Skeletal muscle tissue (tissue), 4 donors: ENCODE results near the gene TLE2. TPM values are rescaled to one million over a fixed set of nuclear protein-coding genes. Genes with fewer than 3 reads are reported as not detected.
A peak's percentile ranks its signal among the peaks of the same experiment; 100 is the strongest.

Experiments
- H3K27ac ChIP-seq: one replicate; pipeline ENCODE4 v1.7.0; 2013; ENCODE audit warnings: mild to moderate bottlenecking, low read depth, low read length, inconsistent platforms
- H3K27me3 ChIP-seq, 3 donors: one replicate each; pipeline ENCODE4 v1.7.0; 2013; ENCODE audit warnings: low read length in 3 of 3; ENCODE audit not compliant: control insufficient read depth in 3 of 3, insufficient read depth in 3 of 3
- H3K36me3 ChIP-seq, 3 donors: one replicate each; pipeline ENCODE4 v1.7.0; 2013; ENCODE audit warnings: low read length in 3 of 3; ENCODE audit not compliant: control insufficient read depth in 3 of 3, insufficient read depth in 3 of 3
- H3K4me1 ChIP-seq, 3 donors: one replicate each; pipeline ENCODE4 v1.7.0; 2013; ENCODE audit warnings: low read length in 3 of 3, mild to moderate bottlenecking in 3 of 3; ENCODE audit not compliant: control insufficient read depth in 3 of 3, insufficient read depth in 3 of 3
- H3K4me3 ChIP-seq, 3 donors: one replicate each; pipeline ENCODE4 v1.7.0; 2013; ENCODE audit warnings: low read length in 3 of 3
- H3K9ac ChIP-seq, 3 donors: one replicate each; pipeline ENCODE4 v1.7.0; 2013; ENCODE audit warnings: low read length in 3 of 3, mild to moderate bottlenecking in 3 of 3, moderate library complexity in 2 of 3, low read depth in 1 of 3
- H3K9me3 ChIP-seq, 3 donors: one replicate each; pipeline ENCODE4 v1.7.0; 2013; ENCODE audit warnings: low read length in 3 of 3; ENCODE audit not compliant: control insufficient read depth in 3 of 3
- total RNA-seq: library from RNA; depleted of rRNA; stranded (reverse); fragments of >200 nt; gene quantifications from one replicate; pipeline ENCODE4 v1.2.3, GENCODE V29; 2014
- donor health status: Osteomylitis.

The TLE2 gene
- total RNA-seq, 1 donor from 2014 or later = 9.4 TPM

DNA sequence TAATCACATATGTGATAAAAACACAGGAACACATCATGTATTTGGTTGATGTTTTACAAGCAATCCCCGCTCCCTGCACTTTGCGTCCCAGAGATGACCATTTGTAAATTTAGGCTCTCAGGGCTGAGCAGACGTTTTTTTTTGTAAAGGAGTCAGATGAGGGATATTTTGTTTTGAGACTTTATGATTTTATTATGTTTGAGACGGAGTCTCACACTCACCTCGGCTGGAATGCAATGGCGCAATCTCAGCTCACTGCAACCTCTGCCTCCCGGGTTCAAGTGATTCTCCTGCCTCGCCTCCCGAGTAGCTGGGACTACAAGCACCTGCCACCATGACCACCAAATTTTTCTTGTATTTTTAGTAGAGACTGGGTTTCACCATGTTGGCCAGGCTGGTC, 50.3 kb downstream of the TLE2 start:
- H3K27ac ChIP-seq = no peak overlapping the region
- H3K9ac ChIP-seq = no peak overlapping the region
- no peaks in the 10 kb centered on the region for H3K36me3 ChIP-seq
- no peak overlapping the region for H3K4me3 ChIP-seq
- H3K4me1 ChIP-seq = peaks cover 36 to 43% (median 40%) of the 10 kb centered on the region in 3 donors
- H3K27me3 ChIP-seq = no peaks in the 10 kb centered on the region
- H3K9me3 ChIP-seq = no peaks in the 10 kb centered on the region

DNA sequence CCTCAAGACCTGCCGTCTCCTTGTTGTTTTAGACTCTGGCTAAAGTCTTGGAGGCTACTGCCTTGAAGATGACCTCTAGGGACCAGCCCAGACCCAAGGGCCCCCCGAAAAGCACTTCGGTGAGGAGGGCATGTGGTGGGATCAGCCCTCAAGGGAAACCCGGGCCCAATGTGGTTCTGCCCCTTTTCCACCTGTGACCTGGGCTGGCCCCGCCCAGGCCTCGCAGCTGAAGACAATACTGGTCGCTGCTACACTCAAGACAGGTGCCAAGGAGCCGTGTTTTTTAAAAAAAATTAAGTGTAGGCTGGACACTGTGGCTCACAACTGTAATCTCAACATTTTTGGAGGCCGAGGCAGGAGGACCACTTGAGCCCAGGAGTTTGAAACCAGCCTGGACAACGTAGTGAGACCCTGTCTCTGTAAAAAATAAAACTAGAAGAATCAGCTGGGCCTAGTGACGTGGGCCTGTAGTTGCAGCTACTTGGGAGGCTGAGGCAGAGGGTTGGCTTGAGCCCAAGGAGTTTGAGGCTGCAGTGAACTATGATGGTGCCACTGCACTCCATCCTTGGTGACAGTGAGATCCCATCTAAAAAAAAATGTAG, 50.8 kb downstream of the TLE2 start:
- Histone ChIP-seq H3K4me3 (no peak overlapping the region), H3K27me3 (no peaks in the 10 kb centered on the region), H3K36me3 (no peaks in the 10 kb centered on the region), H3K4me1 (peaks cover 33 to 43% (median 35%) of the 10 kb centered on the region in 3 donors), H3K9me3 (no peaks in the 10 kb centered on the region), H3K9ac (no peak overlapping the region), H3K27ac (peak overlapping the region; percentile 7)

DNA sequence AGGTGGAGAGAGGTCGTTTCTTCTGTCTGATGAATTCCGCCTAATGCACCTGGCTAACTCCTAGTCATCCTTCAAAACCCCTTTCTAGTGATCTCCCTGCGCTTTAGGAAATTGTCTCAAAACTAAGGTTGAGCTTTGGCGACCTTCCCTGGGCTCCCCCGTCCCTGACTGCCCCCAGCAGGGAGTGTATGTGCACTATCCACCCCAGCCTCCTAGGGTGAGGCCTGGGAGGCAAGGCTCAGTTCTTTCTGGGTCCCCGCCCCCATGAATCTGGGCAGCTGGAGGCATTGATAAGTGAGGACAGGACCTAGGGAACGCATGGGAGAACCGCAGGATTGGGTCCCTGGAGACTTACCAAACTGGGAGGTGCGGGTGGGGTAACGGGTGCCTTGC, 51.3 kb downstream of the TLE2 start:
- Histone ChIP-seq H3K9me3 (no peaks in the 10 kb centered on the region), H3K27ac (peak overlapping the region; percentile 7), H3K27me3 (no peaks in the 10 kb centered on the region), H3K36me3 (no peaks in the 10 kb centered on the region), H3K4me3 (peak overlapping the region; percentile 22 to 40 (median 38)), H3K4me1 (peaks cover 28 to 41% (median 30%) of the 10 kb centered on the region in 3 donors), H3K9ac (no peak overlapping the region)

DNA sequence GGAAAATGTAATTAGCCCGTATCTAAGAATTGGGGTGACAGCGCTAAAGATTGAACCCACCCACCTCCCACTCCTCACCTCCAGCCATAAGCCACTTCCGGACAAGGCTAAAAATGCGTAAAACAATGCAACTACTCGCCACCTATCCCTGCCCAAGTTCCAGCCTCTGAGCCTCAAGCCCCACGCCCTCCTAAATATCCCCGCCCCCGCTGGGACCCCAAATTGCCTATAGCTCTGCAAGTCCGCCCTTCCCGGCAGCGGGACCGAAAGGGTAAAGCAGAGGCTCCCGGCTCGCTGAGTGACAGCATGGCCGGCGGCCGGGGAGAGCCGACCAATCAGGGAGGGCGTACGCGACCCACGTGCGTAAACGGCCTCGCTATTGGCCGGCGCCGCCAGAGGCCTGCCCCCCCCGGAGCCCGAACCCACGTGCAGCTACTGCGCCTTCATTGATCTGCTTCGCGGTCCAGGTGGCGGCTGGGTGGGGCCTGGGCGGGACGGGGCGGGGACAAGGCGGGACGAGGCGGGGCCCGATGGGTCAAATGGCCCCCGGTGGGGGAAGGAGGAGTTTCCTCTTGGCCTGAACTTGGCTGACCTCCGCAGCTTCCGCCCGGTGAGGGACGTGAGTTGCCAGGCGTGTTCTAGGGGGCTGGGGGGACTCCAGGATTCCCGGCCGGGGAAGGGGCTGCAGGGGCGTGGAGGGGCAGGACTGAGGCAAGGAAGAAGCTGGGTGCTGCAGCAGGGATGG, 51.9 kb downstream of the TLE2 start, which contains the start of gene TLE6:
Gene TLE6 (plus strand): TSS at position 564 of the 745 bp plus-strand sequence. CDS start 670 bp downstream, outside the sequence.
- Histone ChIP-seq H3K4me1 (peaks cover 24 to 37% (median 27%) of the 10 kb centered on the region in 3 donors), H3K36me3 (no peaks in the 10 kb centered on the region), H3K9me3 (no peaks in the 10 kb centered on the region), H3K27ac (peak within 1 kb of the TSS; percentile 7), H3K4me3 (peak within 1 kb of the TSS; percentile 84 to 89 (median 86)), H3K27me3 (no peaks in the 10 kb centered on the region), H3K9ac (peak within 1 kb of the TSS; percentile 55 to 87 (median 83))

DNA sequence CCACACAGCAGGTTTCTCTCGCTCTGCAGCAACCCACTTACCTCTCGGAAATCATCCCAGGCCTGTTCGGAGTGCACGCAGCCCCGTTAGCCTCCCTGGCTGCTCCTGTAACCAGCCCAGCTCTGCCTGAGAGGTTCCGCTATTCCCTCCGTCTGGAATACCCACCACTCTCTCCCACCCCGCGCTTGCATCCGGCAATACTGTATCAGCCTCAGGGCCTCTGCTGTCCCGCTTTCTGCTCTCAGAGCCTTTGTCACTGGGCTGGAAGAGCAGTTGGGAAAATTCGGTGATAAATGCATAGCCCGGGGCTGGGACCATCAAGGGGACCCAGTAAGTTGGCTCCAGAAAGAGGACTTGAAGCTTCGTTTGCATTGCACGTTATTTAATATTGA, 52.5 kb downstream of the TLE2 start:
- no peaks in the 10 kb centered on the region for H3K27me3 ChIP-seq
- peaks cover 23 to 39% (median 32%) of the 10 kb centered on the region in 3 donors for H3K4me1 ChIP-seq
- peak overlapping the region; percentile 55 to 87 (median 83) for H3K9ac ChIP-seq
- no peak overlapping the region for H3K27ac ChIP-seq
- peak overlapping the region; percentile 84 to 89 (median 86) for H3K4me3 ChIP-seq
- no peaks in the 10 kb centered on the region for H3K36me3 ChIP-seq
- no peaks in the 10 kb centered on the region for H3K9me3 ChIP-seq

- H3K4me3 ChIP-seq = peak overlapping the region in 2 of 3 donors; percentile 30 to 35
- no peaks in the 10 kb centered on the region for H3K36me3 ChIP-seq
- peak overlapping the region in 2 of 3 donors; percentile 16 to 20 for H3K9ac ChIP-seq
- H3K27me3 ChIP-seq = no peaks in the 10 kb centered on the region
- peaks cover 28 to 49% (median 40%) of the 10 kb centered on the region in 3 donors for H3K4me1 ChIP-seq
- no peaks in the 10 kb centered on the region for H3K9me3 ChIP-seq
- peak overlapping the region; percentile 88 for H3K27ac ChIP-seq
Measured at GRCh38 chr19:2974342-2975041, 54.6 kb downstream of the TLE2 start.

GRCh38 chr19:2973229-2973628, 55.9 kb downstream of the TLE2 start:
- Histone ChIP-seq H3K4me3 (no peak overlapping the region), H3K4me1 (peaks cover 34 to 58% (median 44%) of the 10 kb centered on the region in 3 donors), H3K36me3 (no peaks in the 10 kb centered on the region), H3K27ac (peak overlapping the region; percentile 88), H3K9me3 (no peaks in the 10 kb centered on the region), H3K9ac (no peak overlapping the region), H3K27me3 (no peaks in the 10 kb centered on the region)

GRCh38 chr19:2970201-2970835, 58.8 kb downstream of the TLE2 start:
- peak overlapping the region; percentile 88 for H3K27ac ChIP-seq
- H3K9ac ChIP-seq = no peak overlapping the region
- H3K4me1 ChIP-seq = peaks cover 17 to 41% (median 31%) of the 10 kb centered on the region in 3 donors
- H3K27me3 ChIP-seq = no peaks in the 10 kb centered on the region
- no peak overlapping the region for H3K4me3 ChIP-seq
- H3K36me3 ChIP-seq = no peaks in the 10 kb centered on the region
- no peaks in the 10 kb centered on the region for H3K9me3 ChIP-seq

DNA sequence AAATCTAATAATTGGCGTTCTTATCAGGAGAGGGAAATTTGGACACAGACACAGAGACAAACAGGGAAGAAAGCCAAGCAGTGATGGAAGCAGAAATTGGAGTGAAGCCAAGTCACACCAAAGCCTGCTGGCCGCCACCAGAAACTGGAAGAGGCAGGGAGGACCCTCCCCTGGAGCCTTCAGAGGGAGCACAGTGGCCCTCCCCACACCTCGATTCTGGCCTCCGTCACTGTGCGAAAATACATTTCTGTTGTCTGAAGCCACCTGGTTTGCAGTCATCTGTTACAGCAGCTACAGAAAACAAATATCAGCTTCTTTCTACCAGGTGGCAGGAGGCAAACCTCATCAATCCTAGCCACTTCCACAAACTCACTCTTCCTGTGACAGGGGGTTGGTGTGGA, 60.0 kb downstream of the TLE2 start:
- no peaks in the 10 kb centered on the region for H3K27me3 ChIP-seq
- peaks cover 13 to 30% (median 21%) of the 10 kb centered on the region in 3 donors for H3K4me1 ChIP-seq
- H3K36me3 ChIP-seq = no peaks in the 10 kb centered on the region
- peak overlapping the region in 2 of 3 donors; percentile 20 to 25 for H3K9ac ChIP-seq
- peak overlapping the region; percentile 65 for H3K27ac ChIP-seq
- no peaks in the 10 kb centered on the region for H3K9me3 ChIP-seq
- peak overlapping the region in 1 of 3 donors; percentile 7 for H3K4me3 ChIP-seq
